Measurements from ENCODE around the gene MGME1. TPM values are rescaled to one million over a fixed set of nuclear protein-coding genes. Genes with fewer than 3 reads are reported as not detected.
A peak's percentile ranks its signal among the peaks of the same experiment; 100 is the strongest.

The MGME1 gene
- total and polyA plus RNA-seq, 2 of the 13 experiments (the other 11 are each of a cell fraction or from before 2014, with no cell fraction given): 36.7 to 66.6 TPM

DNA sequence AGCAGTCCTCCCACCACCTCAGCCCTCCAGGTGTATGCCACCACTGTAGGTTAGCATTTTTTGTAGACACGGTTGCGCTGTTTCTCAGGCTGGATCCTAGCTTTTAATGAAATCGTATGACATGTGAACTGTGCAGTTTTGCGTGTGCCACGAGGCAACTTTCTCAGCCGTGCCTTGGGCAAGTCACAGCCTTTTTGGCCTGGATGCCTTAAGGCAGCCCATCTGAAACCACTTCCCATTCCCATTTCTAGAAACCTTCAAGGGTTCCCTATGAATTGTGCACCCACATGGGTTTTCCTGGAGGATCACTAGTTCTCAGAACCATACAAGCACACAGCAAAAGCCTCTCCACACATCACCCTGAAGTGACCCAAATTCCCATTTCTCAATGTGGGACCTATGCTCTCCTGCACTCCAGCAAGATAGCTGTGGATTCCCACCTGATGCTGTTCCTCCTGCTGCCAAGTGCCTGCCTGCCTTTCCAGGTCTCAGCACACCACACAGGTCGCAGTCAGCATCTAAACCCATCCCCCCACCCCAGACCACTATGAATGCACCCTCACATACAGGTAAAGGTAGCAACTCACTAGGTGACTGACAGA, 29.1 kb upstream of the MGME1 start (continued):
- TF ChIP-seq HMGA1 (CRISPR knock-in tag; conservative IDR thresholded peaks at IDR 0.05) (no peak), ZNF703 (CRISPR knock-in tag; IDR thresholded peaks at IDR 0.05; ENCODE audit: borderline replicate concordance) (no peak), TBL1XR1 (IDR thresholded peaks at IDR 0.05; ENCODE audit: borderline replicate concordance, low read length, partially characterized antibody) (no peak), AGO1 (IDR thresholded peaks at IDR 0.05; ENCODE audit: low read depth, low read length, poor library complexity, severe bottlenecking) (no peak), NR1H2 (CRISPR knock-in tag; IDR thresholded peaks at IDR 0.05; ENCODE audit: borderline replicate concordance, low read depth) (0 out of 2 replicates have a peak, but pooled peaks have one; percentile 52), NFRKB (IDR thresholded peaks at IDR 0.05) (no peak), TOPORS (CRISPR knock-in tag; IDR thresholded peaks at IDR 0.05) (peak; percentile 10; the same call in 1 of the 2 replicates), YY1 (IDR thresholded peaks at IDR 0.05; ENCODE audit: insufficient read depth, insufficient replicate concordance, low read depth, low read length) (no peak), MEIS2 (CRISPR knock-in tag; IDR thresholded peaks at IDR 0.05) (no peak), KLF9 (CRISPR knock-in tag; IDR thresholded peaks at IDR 0.05; ENCODE audit: low read depth) (no peak), HNRNPUL1 (IDR thresholded peaks at IDR 0.05; ENCODE audit: low read depth, low read length) (no peak), RBM22 (optimal IDR thresholded peaks at IDR 0.05; ENCODE audit: low read length) (peak; percentile 100), RXRA (CRISPR knock-in tag; IDR thresholded peaks at IDR 0.05) (no peak; the same call in 1 of the 2 replicates), ZSCAN30 (CRISPR knock-in tag; IDR thresholded peaks at IDR 0.05) (0 out of 2 replicates have a peak, but pooled peaks have one; percentile 44), POLR2A (IDR thresholded peaks at IDR 0.05; ENCODE audit: insufficient read depth in 1 of 2, low read depth in 2 of 2, low read length in 2 of 2) (peak in 1 of 2 experiments; percentile 18), MAFF (IDR thresholded peaks at IDR 0.05; ENCODE audit: low read depth, low read length) (no peak), ZFAT (CRISPR knock-in tag; conservative IDR thresholded peaks at IDR 0.05) (no peak), ZNF749 (CRISPR knock-in tag; IDR thresholded peaks at IDR 0.05; ENCODE audit: borderline replicate concordance) (no peak), ELF4 (CRISPR knock-in tag; IDR thresholded peaks at IDR 0.05; ENCODE audit: borderline replicate concordance) (no peak), ETV5 (CRISPR knock-in tag; IDR thresholded peaks at IDR 0.05; ENCODE audit: borderline replicate concordance) (peak; percentile 16; the same call in 1 of the 2 replicates), ZFP90 (CRISPR knock-in tag; IDR thresholded peaks at IDR 0.05; ENCODE audit: borderline replicate concordance) (peak; percentile 73), NR2F2 (IDR thresholded peaks at IDR 0.05; ENCODE audit: borderline replicate concordance, low read depth) (0 out of 2 replicates have a peak, but pooled peaks have one; percentile 15), SIN3A (IDR thresholded peaks at IDR 0.05; ENCODE audit: borderline replicate concordance, low read depth, low read length) (peak; percentile 51; the same call in 1 of the 2 replicates)
- TF ChIP-seq, protein P1, sequence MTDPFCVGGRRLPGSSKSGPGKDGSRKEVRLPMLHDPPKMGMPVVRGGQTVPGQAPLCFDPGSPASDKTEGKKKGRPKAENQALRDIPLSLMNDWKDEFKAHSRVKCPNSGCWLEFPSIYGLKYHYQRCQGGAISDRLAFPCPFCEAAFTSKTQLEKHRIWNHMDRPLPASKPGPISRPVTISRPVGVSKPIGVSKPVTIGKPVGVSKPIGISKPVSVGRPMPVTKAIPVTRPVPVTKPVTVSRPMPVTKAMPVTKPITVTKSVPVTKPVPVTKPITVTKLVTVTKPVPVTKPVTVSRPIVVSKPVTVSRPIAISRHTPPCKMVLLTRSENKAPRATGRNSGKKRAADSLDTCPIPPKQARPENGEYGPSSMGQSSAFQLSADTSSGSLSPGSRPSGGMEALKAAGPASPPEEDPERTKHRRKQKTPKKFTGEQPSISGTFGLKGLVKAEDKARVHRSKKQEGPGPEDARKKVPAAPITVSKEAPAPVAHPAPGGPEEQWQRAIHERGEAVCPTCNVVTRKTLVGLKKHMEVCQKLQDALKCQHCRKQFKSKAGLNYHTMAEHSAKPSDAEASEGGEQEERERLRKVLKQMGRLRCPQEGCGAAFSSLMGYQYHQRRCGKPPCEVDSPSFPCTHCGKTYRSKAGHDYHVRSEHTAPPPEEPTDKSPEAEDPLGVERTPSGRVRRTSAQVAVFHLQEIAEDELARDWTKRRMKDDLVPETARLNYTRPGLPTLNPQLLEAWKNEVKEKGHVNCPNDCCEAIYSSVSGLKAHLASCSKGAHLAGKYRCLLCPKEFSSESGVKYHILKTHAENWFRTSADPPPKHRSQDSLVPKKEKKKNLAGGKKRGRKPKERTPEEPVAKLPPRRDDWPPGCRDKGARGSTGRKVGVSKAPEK (CRISPR knock-in tag; IDR thresholded peaks at IDR 0.05; ENCODE audit: borderline replicate concordance): 0 out of 2 replicates have a peak, but pooled peaks have one; percentile 19
- TF ChIP-seq, protein P2, sequence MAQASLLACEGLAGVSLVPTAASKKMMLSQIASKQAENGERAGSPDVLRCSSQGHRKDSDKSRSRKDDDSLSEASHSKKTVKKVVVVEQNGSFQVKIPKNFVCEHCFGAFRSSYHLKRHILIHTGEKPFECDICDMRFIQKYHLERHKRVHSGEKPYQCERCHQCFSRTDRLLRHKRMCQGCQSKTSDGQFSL (CRISPR knock-in tag; IDR thresholded peaks at IDR 0.05): 0 out of 2 replicates have a peak, but pooled peaks have one; percentile 10
- TF ChIP-seq, protein P3, sequence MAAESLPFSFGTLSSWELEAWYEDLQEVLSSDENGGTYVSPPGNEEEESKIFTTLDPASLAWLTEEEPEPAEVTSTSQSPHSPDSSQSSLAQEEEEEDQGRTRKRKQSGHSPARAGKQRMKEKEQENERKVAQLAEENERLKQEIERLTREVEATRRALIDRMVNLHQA (CRISPR knock-in tag; IDR thresholded peaks at IDR 0.05): no peak
- TF ChIP-seq, protein P4, sequence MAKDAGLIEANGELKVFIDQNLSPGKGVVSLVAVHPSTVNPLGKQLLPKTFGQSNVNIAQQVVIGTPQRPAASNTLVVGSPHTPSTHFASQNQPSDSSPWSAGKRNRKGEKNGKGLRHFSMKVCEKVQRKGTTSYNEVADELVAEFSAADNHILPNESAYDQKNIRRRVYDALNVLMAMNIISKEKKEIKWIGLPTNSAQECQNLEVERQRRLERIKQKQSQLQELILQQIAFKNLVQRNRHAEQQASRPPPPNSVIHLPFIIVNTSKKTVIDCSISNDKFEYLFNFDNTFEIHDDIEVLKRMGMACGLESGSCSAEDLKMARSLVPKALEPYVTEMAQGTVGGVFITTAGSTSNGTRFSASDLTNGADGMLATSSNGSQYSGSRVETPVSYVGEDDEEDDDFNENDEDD (CRISPR knock-in tag; IDR thresholded peaks at IDR 0.05; ENCODE audit: borderline replicate concordance): 0 out of 2 replicates have a peak, but pooled peaks have one; percentile 9

Data from HepG2 (cell line).